GM23338 (cell line): ENCODE data around the gene SNTG2. TPM values are rescaled to one million over a fixed set of nuclear protein-coding genes. Genes with fewer than 3 reads are reported as not detected.

Experiments used
- ATAC-seq: fragments of 200-7000 bp; cut with Tn5 transposase; 3 replicates; pipeline ENCODE4 v1.9.1; 2020
- DNase-seq: peaks from one replicate; pipeline ENCODE4 v3.0.0-alpha.2; 2015; ENCODE audit warnings: low spot score
- H2AFZ ChIP-seq: fragments of 200-600 bp; sonication (generic); 2 replicates; pipeline ENCODE4 v1.8.0; 2016; ENCODE audit warnings: antibody characterized with exemption, mild to moderate bottlenecking, moderate library complexity
- H3F3A ChIP-seq: fragments of 200-600 bp; sonication (generic); replicated peaks from 2 replicates; pipeline ENCODE4 v1.8.0; 2017; ENCODE audit warnings: antibody characterized with exemption, mixed run types, low read depth
- H3K27ac ChIP-seq: fragments of 200-600 bp; sonication (generic); 2 replicates; pipeline ENCODE4 v1.6.1; 2016; ENCODE audit warnings: low read depth
- H3K27me3 ChIP-seq: fragments of 200-600 bp; sonication (generic); 2 replicates; pipeline ENCODE4 v1.8.0; 2016; ENCODE audit warnings: mild to moderate bottlenecking, mixed run types, moderate library complexity; ENCODE audit not compliant: insufficient read depth
- H3K36me3 ChIP-seq: fragments of 200-600 bp; sonication (generic); 2 replicates; pipeline ENCODE4 v1.8.0; 2016; ENCODE audit warnings: mild to moderate bottlenecking; ENCODE audit not compliant: insufficient read depth
- H3K4me1 ChIP-seq: fragments of 200-600 bp; sonication (generic); 2 replicates; pipeline ENCODE4 v1.8.0; 2016; ENCODE audit warnings: mild to moderate bottlenecking, moderate library complexity; ENCODE audit not compliant: insufficient read depth
- H3K4me2 ChIP-seq: fragments of 200-600 bp; sonication (generic); 2 replicates; pipeline ENCODE4 v1.7.1; 2017; ENCODE audit warnings: mixed run types
- H3K4me3 ChIP-seq: fragments of 200-600 bp; sonication (generic); 2 replicates; pipeline ENCODE4 v1.6.1; 2016; ENCODE audit warnings: mixed run types
- H3K79me2 ChIP-seq: fragments of 200-600 bp; sonication (generic); replicated peaks from 2 replicates; pipeline ENCODE4 v1.8.0; 2017; ENCODE audit warnings: mild to moderate bottlenecking; ENCODE audit not compliant: insufficient read depth
- H3K9me2 ChIP-seq: fragments of 200-600 bp; sonication (generic); 2 replicates; pipeline ENCODE4 v1.8.0; 2017; ENCODE audit not compliant: insufficient read depth
- H4K20me1 ChIP-seq: fragments of 200-600 bp; sonication (generic); replicated peaks from 2 replicates; pipeline ENCODE4 v1.8.0; 2017; ENCODE audit warnings: mild to moderate bottlenecking; ENCODE audit not compliant: insufficient read depth
- H3K27ac Mint-ChIP-seq: 2 replicates; pipeline ENCODE4 v1.8.0; 2020; ENCODE audit warnings: inconsistent platforms, mild to moderate bottlenecking, moderate library complexity, mixed read lengths
- H3K27me3 Mint-ChIP-seq: 3 replicates; pipeline ENCODE4 v1.8.0; 2022; ENCODE audit warnings: low read depth, mild to moderate bottlenecking, moderate library complexity, mixed read lengths, inconsistent platforms; ENCODE audit not compliant: insufficient read depth, poor library complexity
- H3K36me3 Mint-ChIP-seq: 3 replicates; pipeline ENCODE4 v1.8.0; 2021; ENCODE audit warnings: low read depth, mild to moderate bottlenecking, inconsistent platforms, moderate library complexity, mixed read lengths
- H3K4me1 Mint-ChIP-seq: 3 replicates; pipeline ENCODE4 v1.8.0; 2020; ENCODE audit warnings: mild to moderate bottlenecking, inconsistent platforms, mixed read lengths
- H3K4me3 Mint-ChIP-seq: 3 replicates; pipeline ENCODE4 v1.8.0; 2021; ENCODE audit warnings: moderate library complexity, mild to moderate bottlenecking, inconsistent platforms, mixed read lengths
- H3K9me3 Mint-ChIP-seq: 3 replicates; pipeline ENCODE4 v1.8.0; 2020; ENCODE audit warnings: moderate library complexity, mild to moderate bottlenecking, inconsistent platforms, mixed read lengths
- CREB1 ChIP-seq: fragments of 250-450 bp; sonication (Bioruptor Pico); IDR thresholded peaks from 2 replicates; pipeline ENCODE4 v1.5.0; 2020; ENCODE audit warnings: low read depth, mild to moderate bottlenecking, moderate library complexity
- JUNB ChIP-seq: IDR thresholded peaks from one replicate; pipeline ENCODE4 v1.6.1; 2016; ENCODE audit warnings: antibody characterized with exemption; ENCODE audit not compliant: unreplicated experiment
- ZNF114 ChIP-seq: fragments of 250-450 bp; sonication (Bioruptor Pico); IDR thresholded peaks from 2 replicates; pipeline ENCODE4 v1.5.0; 2020; ENCODE audit warnings: mild to moderate bottlenecking, moderate library complexity
- ZNF331 ChIP-seq: fragments of 250-450 bp; sonication (Bioruptor Pico); IDR thresholded peaks from 2 replicates; pipeline ENCODE4 v1.5.0; 2020; ENCODE audit warnings: low read depth, mild to moderate bottlenecking, moderate library complexity
- ZNF462 ChIP-seq: fragments of 250-450 bp; sonication (Bioruptor Pico); IDR thresholded peaks from 2 replicates; pipeline ENCODE4 v1.5.0; 2020; ENCODE audit warnings: mild to moderate bottlenecking, moderate library complexity
- polyA plus RNA-seq: library from polyadenylated mRNA; unstranded; fragments of >200 nt; fragmentation: Nextera tagmentation; extraction: Ambion mirVana; gene quantifications from 2 replicates; pipeline ENCODE4 v1.2.1, GENCODE V29; 2016
- total RNA-seq: library from RNA; depleted of rRNA; stranded (reverse); fragments of >200 nt; shearing (Covaris generic); gene quantifications from 2 replicates; pipeline ENCODE4 v1.2.3, GENCODE V29; 2014

Gene SNTG2
- total and polyA plus RNA-seq, 2 experiments from 2014 or later = 27.5 to 60.4 TPM

- Histone ChIP-seq H3K9me2 (no peaks in the 10 kb centered on the region; the same call in 1 of the 2 replicates), H3K27me3 (no peaks in the 10 kb centered on the region), H3K4me2 (no peak overlapping the region), H3K4me1 (peaks cover 5% of the 10 kb centered on the region; the same call in 1 of the 2 replicates), H3K79me2 (no peaks in the 10 kb centered on the region), H3K4me3 (no peak overlapping the region), H3K36me3 (peaks cover 7% of the 10 kb centered on the region; the same call in 1 of the 2 replicates), H2AFZ (no peak overlapping the region), H3K27ac (no peak overlapping the region), H4K20me1 (no peaks in the 10 kb centered on the region), H3F3A (no peaks in the 10 kb centered on the region)
- Mint-ChIP-seq H3K4me3 (no peak overlapping the region), H3K4me1 (no peaks in the 10 kb centered on the region), H3K9me3 (peaks cover 36% of the 10 kb centered on the region), H3K27ac (no peak overlapping the region), H3K36me3 (peaks cover 56% of the 10 kb centered on the region), H3K27me3 (no peaks in the 10 kb centered on the region)
- no peak for TF ChIP-seq ZNF331
- TF ChIP-seq CREB1 (CRISPR knock-in tag) = no peak
- ATAC-seq (no peak), DNase-seq (no peak)
These were observed 236.5 kb downstream of the SNTG2 start for GRCh38 chr2:1187189-1187588.

- H3K4me3 ChIP-seq = no peak overlapping the region
- no peak overlapping the region for H3K27ac Mint-ChIP-seq
- H3K36me3 Mint-ChIP-seq = peaks cover 45% of the 10 kb centered on the region; the same call in 2 of the 3 replicates
- no peak overlapping the region for H3K27ac ChIP-seq
- H3K79me2 ChIP-seq = no peaks in the 10 kb centered on the region
- H3F3A ChIP-seq = no peaks in the 10 kb centered on the region
- no peak for DNase-seq
- TF ChIP-seq CREB1 (CRISPR knock-in tag) (no peak), ZNF462 (CRISPR knock-in tag) (no peak), JUNB (no peak), ZNF114 (CRISPR knock-in tag) (no peak)
- 0 out of 2 replicates have a peak, but pooled peaks cover 7% of the 10 kb centered on the region for H3K36me3 ChIP-seq
- H3K27me3 ChIP-seq = no peaks in the 10 kb centered on the region
- no peak for ATAC-seq
- no peaks in the 10 kb centered on the region for H3K4me1 Mint-ChIP-seq
- H3K27me3 Mint-ChIP-seq = peaks cover 2% of the 10 kb centered on the region
- no peak overlapping the region for H3K4me3 Mint-ChIP-seq
- peaks cover 5% of the 10 kb centered on the region; the same call in 1 of the 2 replicates for H3K4me1 ChIP-seq
- no peak overlapping the region for H3K4me2 ChIP-seq
- H3K9me2 ChIP-seq = no peaks in the 10 kb centered on the region
- no peak overlapping the region for H2AFZ ChIP-seq
- peaks cover 25% of the 10 kb centered on the region; the same call in 2 of the 3 replicates for H3K9me3 Mint-ChIP-seq
- H4K20me1 ChIP-seq = no peaks in the 10 kb centered on the region
These were observed 241.5 kb downstream of the SNTG2 start for GRCh38 chr2:1192121-1192520.
